ENCODE measurements around the gene KRTAP26-1.

Gene KRTAP26-1, protein sequence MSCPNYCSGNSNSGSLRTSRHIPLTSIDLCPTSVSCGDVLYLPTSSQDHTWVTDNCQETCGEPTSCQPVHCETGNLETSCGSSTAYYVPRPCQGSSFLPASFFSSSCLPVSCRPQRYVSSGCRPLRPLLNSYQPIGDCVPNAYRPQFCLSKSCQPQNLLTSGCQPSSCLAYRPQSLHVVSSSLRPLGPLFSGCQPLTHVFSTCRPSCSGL

DNA sequence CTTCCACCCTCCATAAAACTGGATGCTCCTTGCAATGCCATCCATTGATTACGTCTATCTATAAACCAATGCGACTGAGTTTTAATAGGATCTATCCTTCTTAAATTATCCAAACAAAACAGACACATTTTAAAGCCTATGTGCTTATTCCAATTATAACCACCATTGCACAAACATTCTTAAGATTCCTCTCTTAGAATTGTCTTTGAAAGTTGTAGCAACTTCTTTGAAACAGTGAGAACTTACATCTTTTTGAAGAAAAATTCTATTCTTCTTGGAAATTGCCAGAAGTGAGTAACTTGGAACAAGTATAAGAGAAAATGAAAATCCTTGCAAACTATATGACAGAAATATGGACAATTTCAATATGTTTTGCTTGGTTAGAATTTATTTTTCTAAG lies at the start of gene KRTAP26-1:
Gene KRTAP26-1 (minus strand): TSS at position 101 of the 400 bp plus-strand sequence. CDS start 280 bp downstream, outside the sequence.
- DNase-seq: no peak

- DNase-seq: no peak
Measured at GRCh38 chr21:30355906-30356305, 35.8 kb upstream of the KRTAP26-1 start.

- no peak for DNase-seq
Measured at GRCh38 chr21:30354308-30355005, 34.3 kb upstream of the KRTAP26-1 start.

- no peak for DNase-seq
Measured at GRCh38 chr21:30351534-30351933, 31.4 kb upstream of the KRTAP26-1 start.

DNA sequence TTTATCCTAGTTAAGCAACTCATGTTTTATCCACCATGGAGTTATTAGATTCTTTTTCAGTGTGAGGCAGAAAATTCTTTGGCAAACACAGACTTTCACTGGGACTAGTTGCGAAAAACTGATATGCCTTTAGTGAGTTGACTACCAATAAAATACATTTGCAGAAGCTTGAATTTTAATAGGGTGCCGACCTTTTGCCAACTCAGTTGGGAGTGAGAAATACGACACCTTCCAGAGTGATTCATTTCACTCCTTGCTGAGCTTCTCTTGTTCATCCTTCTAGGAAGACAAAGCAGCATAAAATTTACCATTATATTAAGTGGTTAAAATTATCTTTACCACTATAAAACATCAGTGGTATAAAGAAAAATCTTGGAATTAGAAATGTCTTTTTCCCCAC lies 29.5 kb upstream of the KRTAP26-1 start:
- DNase-seq: no peak

- no peak for DNase-seq
Measured at GRCh38 chr21:30348506-30348905, 28.4 kb upstream of the KRTAP26-1 start, which contains the start of gene KRTAP23-1. Gene KRTAP23-1 (minus strand): TSS chr21:30348606. CDS start chr21:30348606, 0 bp downstream.

- no peak for DNase-seq
Measured at GRCh38 chr21:30345014-30345413, 24.9 kb upstream of the KRTAP26-1 start.

- peak; percentile 41 for DNase-seq
Measured at GRCh38 chr21:30340714-30341573, 20.8 kb upstream of the KRTAP26-1 start.

GRCh38 chr21:30338717-30339116 lies 18.6 kb upstream of the KRTAP26-1 start:
- DNase-seq: no peak

GRCh38 chr21:30337772-30338171 lies 17.7 kb upstream of the KRTAP26-1 start:
- DNase-seq: no peak

GRCh38 chr21:30337276-30337744 lies 17.2 kb upstream of the KRTAP26-1 start, which contains the start of gene KRTAP27-1:
Gene KRTAP27-1 (minus strand): TSS chr21:30337694. CDS start chr21:30337668, 26 bp downstream.
- DNase-seq: no peak

DNA sequence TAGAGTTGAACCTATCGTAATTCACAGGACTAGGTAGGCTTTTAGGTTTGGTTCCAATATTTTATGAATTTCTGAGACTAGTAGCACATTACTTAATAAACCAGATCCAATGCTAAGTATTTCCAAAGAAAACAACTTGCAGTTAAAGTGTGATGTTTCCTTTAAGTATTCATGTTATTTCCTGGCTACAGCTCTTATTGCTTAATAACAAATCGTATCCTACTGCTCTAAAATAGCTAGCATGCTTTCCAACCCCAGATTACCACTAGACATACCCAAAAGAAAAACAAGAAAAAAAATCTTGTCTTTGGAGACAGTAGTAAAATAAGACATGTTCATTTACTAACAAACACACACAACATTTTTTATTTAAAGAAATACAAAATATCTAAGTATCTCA lies 16.5 kb upstream of the KRTAP26-1 start:
- DNase-seq: no peak

- DNase-seq: no peak
Measured at GRCh38 chr21:30333736-30334135, 13.6 kb upstream of the KRTAP26-1 start.

DNA sequence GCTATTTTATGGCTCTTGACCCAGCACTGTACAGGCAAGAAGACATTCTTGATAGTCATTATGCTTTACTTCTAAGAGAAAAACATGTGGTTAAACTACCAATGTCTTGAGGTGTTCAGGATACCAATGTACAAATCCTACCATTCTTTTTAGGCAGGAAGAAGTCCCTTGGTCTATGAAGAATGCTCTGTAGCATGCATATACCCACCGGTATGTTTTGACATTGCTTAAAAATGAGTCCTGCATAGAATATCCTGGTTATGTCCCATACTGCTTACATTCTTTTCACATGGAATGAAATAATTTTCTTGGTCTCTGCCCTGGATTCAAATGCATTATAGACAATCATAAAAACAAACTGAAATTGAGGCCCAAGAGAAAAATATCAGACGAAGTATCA lies 12.6 kb upstream of the KRTAP26-1 start:
- no peak for DNase-seq

- no peak for DNase-seq
Measured at GRCh38 chr21:30329203-30329875, 9.2 kb upstream of the KRTAP26-1 start.

DNA sequence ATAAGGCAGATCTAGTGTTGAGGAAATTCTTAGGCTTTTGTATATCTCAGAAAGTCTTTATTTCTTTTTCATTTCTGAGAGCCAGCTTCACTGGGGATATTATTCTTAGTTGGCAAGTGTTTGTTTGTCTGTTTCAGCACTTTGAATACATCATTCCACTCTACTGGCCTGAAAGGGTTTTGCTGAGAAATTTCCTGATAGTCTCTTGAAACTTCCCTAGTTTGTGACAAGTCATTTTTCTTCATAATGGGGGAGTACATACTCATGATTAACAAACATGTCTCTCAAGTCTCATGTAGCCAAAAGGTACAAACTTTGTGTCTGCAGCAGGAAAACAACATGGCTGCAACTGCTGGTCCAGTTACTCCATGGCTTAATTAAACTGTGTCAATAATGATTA lies 6.3 kb upstream of the KRTAP26-1 start:
- no peak for DNase-seq

DNA sequence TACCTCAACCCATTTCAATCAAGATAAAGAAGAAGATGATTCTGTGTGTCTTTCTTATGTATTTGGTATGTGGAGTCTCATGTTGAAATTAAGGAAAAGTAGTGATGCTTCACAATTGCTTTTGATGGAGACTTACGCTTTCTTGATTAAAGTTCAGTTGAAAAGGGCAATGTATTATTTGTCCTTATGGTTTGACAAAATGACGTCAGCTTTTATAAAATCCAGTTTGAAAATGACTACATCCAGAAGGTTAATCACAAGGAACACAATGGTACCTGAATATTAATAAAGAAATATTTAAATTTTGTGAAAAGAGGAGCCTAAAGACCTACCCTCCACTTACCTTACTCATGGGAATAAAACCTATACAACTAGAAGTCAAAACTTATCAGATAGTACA lies 4.4 kb downstream of the KRTAP26-1 start:
- no peak for DNase-seq

GRCh38 chr21:30306884-30307283 lies 13.2 kb downstream of the KRTAP26-1 start:
- DNase-seq: no peak

DNA sequence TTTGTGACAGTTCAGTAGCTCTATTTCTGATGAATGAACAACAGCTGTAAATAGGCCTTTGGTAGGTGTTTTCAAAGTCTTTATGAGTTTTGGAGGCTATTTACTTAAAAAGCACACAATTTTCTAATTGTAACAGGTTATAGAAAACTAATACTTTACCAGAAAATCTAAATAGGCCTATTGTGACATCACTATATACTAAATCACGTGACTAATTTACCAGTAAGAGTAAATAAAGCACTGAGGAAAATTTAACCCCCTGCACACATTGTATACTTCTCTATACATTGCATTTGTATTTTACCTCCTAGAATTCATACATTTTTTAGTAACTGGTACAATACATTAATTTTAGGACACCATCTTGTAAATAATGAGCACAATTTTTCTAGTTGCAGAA lies 15.0 kb downstream of the KRTAP26-1 start:
- no peak for DNase-seq

GRCh38 chr21:30289215-30289614 lies 30.9 kb downstream of the KRTAP26-1 start, which contains the start of gene KRTAP25-1:
Gene KRTAP25-1 (minus strand): TSS chr21:30289514. CDS start chr21:30289490, 24 bp downstream.
- no peak for DNase-seq

- no peak for DNase-seq
Measured at GRCh38 chr21:30282850-30283249, 37.3 kb downstream of the KRTAP26-1 start, which contains the start of gene KRTAP24-1. Gene KRTAP24-1 (minus strand): TSS chr21:30282950. CDS start chr21:30282932, 18 bp downstream.

DNA sequence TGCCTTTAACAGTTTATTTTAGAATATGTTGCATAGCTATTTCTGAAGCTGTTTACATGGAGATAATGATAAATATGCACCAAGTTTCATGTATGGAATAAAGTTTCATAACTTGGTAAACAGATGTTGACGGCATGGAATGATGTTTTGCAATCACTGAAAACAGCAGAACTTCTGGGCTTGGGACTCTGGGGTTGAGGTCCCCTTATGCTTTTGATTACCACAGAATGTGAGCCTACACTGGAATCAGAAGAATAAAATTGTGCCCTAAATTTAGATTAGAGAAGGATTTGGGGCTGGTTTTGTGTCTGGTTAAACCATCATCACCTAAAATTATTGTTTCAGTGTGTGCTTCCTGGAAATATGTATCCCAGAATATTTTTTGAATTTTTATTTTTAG lies 48.5 kb downstream of the KRTAP26-1 start:
- no peak for DNase-seq
